ENCODE data around the gene SDK2.

DNA sequence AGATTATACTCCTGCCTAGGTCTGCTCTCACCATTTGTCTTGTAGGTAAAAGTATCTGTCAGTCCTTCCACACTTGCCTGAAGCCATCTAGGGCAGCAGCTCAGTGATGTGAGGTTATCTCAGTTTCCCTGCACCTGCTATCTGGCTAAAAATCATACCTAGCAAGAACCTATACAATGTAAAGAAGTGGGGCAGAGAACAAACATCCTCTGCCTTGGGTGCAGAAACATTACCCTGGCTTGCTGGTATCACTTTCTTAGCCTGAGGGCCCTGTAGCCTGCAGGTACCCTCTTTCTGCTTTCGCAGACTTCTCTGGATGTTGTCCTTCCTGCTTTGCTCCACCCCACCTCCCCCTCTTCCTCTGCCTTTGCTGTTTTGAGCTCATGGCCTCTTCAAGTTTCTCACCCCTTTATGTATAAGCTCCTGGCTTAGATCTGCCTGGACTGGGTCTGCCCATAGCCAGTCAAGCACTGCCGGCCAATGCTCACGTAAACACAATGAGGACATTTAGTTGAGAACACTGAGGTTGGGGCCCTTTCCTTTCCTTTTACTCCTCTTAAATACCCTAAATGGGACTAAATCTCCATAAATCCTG lies 8.7 kb upstream of the SDK2 start:
- TF ChIP-seq RAD21 (IDR thresholded peaks at IDR 0.05; ENCODE audit: low read length) (no peak), CHD1 (IDR thresholded peaks at IDR 0.05; ENCODE audit: low read depth, low read length) (no peak), SMC3 (IDR thresholded peaks at IDR 0.05; ENCODE audit: low read depth, low read length) (no peak), BHLHE40 (IDR thresholded peaks at IDR 0.05; ENCODE audit: low read depth, low read length) (no peak), POLR2A (IDR thresholded peaks at IDR 0.05; ENCODE audit: low read depth, low read length) (no peak), RFX5 (IDR thresholded peaks at IDR 0.05; ENCODE audit: low read depth, low read length) (no peak), MAZ (IDR thresholded peaks at IDR 0.05; ENCODE audit: borderline replicate concordance, low read depth, low read length) (no peak), MAFK (IDR thresholded peaks at IDR 0.05; ENCODE audit: low read depth, low read length) (no peak), CEBPB (IDR thresholded peaks at IDR 0.05; ENCODE audit: low read depth, low read length) (no peak), MXI1 (IDR thresholded peaks at IDR 0.05; ENCODE audit: borderline replicate concordance, low read depth, low read length) (no peak), RCOR1 (IDR thresholded peaks at IDR 0.05; ENCODE audit: insufficient replicate concordance, low read length) (no peak)
- TF ChIP-seq, protein P1, sequence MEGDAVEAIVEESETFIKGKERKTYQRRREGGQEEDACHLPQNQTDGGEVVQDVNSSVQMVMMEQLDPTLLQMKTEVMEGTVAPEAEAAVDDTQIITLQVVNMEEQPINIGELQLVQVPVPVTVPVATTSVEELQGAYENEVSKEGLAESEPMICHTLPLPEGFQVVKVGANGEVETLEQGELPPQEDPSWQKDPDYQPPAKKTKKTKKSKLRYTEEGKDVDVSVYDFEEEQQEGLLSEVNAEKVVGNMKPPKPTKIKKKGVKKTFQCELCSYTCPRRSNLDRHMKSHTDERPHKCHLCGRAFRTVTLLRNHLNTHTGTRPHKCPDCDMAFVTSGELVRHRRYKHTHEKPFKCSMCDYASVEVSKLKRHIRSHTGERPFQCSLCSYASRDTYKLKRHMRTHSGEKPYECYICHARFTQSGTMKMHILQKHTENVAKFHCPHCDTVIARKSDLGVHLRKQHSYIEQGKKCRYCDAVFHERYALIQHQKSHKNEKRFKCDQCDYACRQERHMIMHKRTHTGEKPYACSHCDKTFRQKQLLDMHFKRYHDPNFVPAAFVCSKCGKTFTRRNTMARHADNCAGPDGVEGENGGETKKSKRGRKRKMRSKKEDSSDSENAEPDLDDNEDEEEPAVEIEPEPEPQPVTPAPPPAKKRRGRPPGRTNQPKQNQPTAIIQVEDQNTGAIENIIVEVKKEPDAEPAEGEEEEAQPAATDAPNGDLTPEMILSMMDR (conservative IDR thresholded peaks at IDR 0.05; ENCODE audit: low read depth, low read length), result no peak
- TF ChIP-seq, protein P2, sequence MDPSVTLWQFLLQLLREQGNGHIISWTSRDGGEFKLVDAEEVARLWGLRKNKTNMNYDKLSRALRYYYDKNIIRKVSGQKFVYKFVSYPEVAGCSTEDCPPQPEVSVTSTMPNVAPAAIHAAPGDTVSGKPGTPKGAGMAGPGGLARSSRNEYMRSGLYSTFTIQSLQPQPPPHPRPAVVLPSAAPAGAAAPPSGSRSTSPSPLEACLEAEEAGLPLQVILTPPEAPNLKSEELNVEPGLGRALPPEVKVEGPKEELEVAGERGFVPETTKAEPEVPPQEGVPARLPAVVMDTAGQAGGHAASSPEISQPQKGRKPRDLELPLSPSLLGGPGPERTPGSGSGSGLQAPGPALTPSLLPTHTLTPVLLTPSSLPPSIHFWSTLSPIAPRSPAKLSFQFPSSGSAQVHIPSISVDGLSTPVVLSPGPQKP (IDR thresholded peaks at IDR 0.05; ENCODE audit: borderline replicate concordance, low read depth, low read length), result no peak
- TF ChIP-seq, protein P3, sequence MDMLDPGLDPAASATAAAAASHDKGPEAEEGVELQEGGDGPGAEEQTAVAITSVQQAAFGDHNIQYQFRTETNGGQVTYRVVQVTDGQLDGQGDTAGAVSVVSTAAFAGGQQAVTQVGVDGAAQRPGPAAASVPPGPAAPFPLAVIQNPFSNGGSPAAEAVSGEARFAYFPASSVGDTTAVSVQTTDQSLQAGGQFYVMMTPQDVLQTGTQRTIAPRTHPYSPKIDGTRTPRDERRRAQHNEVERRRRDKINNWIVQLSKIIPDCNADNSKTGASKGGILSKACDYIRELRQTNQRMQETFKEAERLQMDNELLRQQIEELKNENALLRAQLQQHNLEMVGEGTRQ (IDR thresholded peaks at IDR 0.05; ENCODE audit: low read depth, low read length), result no peak
